Stimulated activated CD4-positive, alpha-beta T cell treated with anti-CD3 and anti-CD28 coated beads, Interleukin-4, amount 100 ng/mL, for 48 hours (primary cell): ENCODE measurements around the gene FGF21.
A peak's percentile ranks its signal among the peaks of the same experiment; 100 is the strongest.
"Not testable (repeated sequence)": the region's sequence is repeated elsewhere in the genome, so short reads cannot be mapped to it uniquely, and the experiment has no call there.

Experiments
- DNase-seq, 2 donors: peaks; one replicate each; pipeline ENCODE4 v3.0.0-alpha.2; 2020; ENCODE audit warnings: low read depth in 2 of 2

The FGF21 gene, protein sequence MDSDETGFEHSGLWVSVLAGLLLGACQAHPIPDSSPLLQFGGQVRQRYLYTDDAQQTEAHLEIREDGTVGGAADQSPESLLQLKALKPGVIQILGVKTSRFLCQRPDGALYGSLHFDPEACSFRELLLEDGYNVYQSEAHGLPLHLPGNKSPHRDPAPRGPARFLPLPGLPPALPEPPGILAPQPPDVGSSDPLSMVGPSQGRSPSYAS

GRCh38 chr19:48755084-48755641 is at the start of gene FGF21:
FGF21 (plus strand) TSS chr19:48755524; CDS start chr19:48756237, 713 bp downstream.
- no peak for DNase-seq

DNA sequence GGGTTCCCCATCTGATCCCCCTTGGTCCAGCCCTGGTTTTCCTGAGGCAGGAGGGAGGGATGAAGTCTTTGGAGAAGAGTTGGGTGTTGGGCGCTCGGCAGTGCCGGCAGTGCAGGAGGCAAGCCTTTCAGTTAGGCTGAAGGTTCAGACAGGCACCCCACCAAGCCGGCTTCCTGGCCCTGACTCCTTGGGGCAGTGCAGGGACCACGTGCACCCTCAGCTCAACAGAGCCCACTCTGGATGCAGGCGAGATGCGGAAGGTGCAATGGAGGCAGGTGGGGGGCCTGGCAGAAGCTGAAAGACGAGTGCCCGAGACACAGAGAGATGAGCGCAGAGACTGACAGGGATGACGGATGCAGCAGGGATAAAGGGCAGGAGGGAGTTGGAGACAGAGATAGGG is 46.9 kb upstream of the FGF21 start:
- DNase-seq = no peak

DNA sequence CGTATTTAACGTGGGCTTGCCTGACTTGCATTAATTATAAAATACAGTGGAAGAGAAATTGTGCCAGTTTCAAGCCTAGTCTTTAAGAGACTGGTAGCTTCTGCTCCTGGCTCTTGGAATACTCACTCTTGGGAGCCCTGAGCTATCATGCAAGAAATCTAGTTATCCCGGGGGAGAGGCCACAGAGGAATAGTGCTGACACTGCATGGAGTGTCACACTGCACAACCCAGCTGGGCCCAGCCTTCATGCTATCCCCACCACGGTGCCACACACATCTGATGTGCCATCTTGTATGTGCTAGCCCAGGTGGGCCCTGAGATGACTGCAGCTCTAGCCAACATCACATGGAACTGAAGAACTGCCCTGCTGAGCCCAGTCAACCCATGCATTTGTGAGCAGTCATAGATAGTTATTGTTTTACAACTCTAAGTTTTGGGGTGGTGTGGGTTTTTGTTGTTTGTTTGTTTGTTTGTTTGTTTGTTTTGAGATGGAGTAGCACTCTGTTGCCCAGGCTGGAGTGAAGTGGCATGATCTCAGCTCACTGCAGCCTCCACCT is 44.1 kb upstream of the FGF21 start:
- DNase-seq = no peak

- DNase-seq = no peak
These were observed 42.1 kb upstream of the FGF21 start for GRCh38 chr19:48713041-48713863.

GRCh38 chr19:48713864-48714755 is 41.2 kb upstream of the FGF21 start:
- DNase-seq = peak; percentile 97 to 98

DNA sequence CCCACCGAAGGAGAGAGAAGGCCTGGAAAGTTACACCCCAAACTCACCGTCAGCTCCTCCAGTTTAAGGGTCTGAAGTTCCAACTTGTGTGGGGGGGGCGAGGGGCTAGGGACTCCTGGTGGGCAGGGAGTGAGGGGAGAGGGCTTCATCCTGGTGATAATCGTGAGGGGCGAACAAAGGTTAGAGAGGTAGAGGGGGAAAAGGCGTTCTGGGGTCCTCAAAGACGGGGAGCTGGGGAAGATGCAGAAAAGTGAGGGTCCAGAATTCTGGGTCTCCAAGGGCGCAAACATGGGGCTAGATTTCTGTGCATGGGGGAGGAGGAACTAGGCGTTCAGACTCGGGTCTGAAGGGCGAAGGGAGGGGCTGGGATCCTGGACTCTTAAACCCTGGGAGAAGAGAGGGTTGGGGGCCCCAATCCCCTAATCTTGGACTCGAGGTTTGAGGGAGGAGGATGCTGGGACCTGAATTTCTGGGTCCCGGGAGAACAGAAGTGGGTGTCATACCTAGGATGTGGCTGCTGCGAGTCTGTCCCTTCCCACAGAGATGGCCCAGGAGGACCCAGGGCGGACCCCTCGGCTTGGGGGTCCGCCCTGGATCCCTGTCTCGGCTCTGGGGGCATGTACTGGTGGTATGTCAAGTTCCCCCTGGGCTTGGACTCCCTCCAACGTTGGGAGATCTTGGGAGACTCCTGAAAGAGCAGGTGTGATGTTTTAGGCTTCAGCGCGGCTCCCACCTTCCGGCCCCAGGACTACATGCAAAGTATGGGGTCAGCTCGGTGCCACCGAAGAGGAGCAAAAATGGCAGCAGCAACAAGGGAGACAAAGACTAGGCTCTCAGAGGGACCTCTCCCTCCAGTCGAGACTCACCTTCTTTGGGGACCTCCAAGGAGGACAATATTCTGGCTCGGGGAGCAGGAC is 40.3 kb upstream of the FGF21 start:
- DNase-seq = no peak

DNA sequence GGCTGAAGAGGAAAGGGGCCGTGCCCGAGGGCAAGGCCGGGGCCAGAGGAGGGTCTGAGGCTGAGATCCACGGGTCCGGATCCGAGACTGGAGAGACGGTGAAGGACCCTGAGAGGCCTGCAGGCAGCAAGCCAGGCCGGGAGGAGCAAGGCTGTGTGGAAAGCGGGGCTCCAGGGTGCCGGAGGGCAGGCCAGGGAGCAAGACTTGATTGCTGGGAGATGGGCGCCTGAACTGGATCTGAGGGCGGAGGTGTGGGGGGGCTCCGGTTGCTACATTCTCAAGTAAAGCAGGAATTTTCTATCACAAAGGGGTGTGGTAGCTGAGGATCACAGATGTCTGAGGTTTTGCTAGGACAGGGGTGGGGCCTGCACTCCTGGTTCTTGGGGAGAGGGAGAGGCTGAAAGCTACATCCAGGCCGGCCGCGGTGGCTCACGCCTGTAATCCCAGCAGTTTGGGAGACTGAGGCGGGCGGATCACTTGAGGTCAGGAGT is 39.6 kb upstream of the FGF21 start:
- no peak for DNase-seq

DNA sequence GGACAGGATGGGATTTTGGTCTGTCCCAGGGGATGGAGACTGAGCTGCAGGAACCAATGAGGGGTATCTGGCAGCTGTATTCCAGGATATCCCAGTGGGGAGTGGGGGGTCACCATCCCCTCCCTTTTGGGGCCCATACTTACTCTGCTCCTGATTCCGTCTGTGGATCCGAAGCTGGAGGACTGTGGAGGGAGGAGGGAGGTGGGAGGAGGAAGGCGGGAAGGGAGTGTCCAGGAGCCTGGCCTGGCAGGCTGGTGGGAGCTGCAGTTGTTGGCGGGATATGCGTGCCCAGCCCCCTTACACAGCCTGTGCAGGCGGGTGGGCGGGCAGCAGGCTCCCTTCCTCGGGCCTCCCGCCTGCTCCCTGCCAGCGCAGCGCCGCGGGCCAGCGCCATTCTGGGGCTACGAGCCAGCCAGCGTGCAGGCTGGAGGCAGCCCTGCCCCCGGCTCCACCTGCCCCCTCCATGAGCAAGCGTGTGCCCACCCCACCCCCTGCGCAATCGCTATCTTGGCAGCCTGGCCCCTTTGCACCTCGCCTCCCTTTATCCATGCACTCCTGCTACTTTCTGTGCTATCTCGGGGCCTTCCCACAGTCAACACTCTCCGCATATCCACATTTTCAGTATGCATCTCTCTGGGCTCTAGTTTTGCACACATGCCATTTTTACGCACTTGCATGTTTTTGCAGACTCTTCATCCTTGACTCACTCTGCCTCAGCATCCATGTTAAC is 38.6 kb upstream of the FGF21 start:
- DNase-seq = no peak

GRCh38 chr19:48718106-48718505 is 37.2 kb upstream of the FGF21 start:
- DNase-seq = not testable (repeated sequence)

DNA sequence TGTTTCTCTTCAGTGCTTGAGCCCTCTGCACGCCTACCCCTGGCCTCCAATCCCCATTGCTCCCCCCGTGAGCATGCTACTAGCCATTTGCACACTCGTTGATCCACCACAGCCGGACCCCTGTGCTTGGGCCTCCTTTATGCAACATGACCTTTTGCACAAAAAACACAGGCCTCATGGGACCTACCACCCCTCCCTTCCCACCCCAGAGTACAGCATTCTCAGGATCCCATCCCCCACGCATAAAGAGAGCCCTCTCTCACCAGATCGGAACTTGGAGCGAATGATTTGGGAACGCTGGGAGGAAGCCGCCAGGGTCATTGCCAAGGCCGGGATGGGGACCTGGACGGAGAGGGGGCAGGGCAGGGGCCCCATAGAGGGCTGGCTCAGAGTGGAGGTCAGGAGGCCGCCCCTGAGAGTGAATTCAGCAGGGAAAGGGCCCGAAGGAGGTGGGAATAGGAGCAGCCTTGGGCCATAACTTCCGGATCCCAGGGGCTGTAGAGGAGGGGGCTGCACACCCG is 36.6 kb upstream of the FGF21 start:
- no peak for DNase-seq

DNA sequence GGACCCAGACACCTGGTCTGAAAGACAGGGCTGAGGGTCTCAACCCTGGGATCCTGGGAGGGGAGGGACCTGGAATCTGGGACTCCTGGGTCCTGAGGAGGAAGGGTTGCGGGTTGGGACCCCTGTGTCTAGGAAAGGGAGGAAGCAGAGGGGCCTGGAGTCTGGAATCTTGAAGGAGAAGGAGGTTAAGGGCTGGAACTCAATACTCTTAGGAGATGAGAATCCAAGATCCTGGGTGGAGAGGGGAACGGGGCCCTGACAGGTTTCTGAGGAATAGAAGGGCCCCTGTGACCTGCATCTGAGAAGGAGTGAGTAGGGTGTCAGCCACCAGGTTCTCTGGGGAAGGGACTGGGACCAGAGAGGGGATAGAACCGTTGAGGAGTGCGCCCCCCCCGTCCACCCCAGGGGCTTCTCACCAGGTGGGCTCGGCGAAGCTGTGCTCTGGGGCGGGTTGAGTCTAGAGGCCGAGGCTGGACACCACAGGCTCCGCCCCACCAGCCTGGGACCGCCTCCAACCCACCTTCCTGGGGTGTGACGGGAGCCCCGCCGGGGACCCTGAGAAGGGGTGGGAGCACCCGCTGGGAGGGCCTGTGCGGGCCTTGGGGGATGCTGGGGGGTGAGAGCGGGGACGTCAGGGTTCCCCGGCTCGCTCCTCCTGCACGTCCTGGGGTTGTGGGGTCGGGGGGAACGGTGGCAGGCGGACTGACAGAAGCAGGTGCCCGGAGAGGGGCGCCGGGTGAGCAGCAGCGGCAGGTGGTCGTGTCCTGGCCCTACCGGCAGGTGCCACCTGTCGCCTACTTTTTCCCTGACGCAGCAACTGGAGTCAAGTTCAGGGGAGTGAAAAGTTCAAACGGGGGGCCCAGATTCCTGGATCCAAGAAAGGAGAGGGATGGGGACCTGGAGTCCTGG is 35.8 kb upstream of the FGF21 start, which contains the start of gene MAMSTR:
Gene MAMSTR, minus strand, starts transcription at position 463 of the 909 bp plus-strand sequence. CDS start 694 bp downstream, outside the sequence.
- DNase-seq = no peak

DNA sequence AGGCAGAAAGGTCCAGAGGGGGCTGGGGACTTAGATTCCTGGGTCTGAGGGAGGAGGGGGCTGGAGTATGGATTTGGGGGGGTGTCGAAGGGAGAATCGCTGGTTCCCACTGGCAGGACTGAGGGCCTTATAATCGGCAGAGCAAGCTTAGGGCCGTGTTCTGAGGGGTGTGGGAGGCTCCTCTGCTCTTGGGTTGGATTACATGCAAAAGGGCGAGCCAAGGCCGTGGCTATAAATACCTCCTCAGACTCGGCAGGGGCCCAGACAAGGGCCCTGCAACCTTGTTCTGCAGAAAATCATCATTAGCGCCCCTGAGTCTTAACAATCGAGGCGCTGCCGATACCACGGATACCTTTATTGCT is 35.1 kb upstream of the FGF21 start:
- no peak for DNase-seq

GRCh38 chr19:48720613-48721296 is 34.6 kb upstream of the FGF21 start:
- peak; percentile 84 to 92 for DNase-seq

DNA sequence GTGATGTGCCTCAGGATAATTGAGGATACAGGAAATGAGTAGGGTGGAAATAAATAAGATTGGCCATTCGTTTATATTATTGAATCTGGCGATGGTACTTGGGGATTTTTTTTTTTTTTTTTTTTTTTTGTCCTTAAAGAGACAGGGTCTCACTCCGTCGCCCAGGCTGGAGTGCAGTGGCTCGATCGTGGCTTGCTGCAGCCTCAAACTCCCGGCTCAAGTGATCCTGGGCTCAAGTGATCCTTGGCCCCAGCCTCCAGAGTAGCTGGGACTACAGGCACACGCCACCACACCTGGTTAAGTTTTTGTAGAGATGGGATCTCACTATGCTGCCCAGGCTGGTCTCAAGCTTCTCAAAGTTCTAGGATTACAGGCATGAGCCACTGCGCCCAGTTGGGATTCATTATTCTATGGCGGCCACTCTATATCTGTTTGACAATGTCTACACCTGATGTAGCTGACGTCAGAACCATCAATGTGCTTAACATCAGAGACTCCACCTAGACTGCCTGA is 33.1 kb upstream of the FGF21 start:
- no peak for DNase-seq

GRCh38 chr19:48724796-48725753 is 30.2 kb upstream of the FGF21 start:
- DNase-seq = no peak

DNA sequence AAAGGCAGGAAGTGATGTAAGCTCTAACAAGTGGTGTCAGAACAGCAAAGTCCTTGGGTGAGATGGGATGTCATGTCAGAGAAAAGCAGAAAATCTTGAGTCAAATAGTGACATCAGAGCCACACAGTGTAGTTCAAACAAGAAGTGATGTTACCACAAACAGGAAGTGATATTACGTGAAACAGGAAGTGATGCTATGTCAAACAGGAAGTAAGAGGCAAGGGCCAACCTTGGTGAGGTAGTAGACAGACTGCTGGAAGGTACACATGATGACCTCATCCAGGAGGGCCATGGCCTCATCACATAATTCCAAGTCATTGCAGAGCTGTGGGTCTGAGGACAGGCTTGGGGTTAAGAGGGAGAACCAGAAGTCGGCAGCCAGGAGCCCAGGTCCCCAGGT is 28.8 kb upstream of the FGF21 start:
- no peak for DNase-seq
